Measurements from ENCODE around the gene HCRT.

GRCh38 chr17:42189651-42189965 is 4.4 kb upstream of the HCRT start:
- no peak for TF ChIP-seq CTCF (IDR thresholded peaks at IDR 0.05)
- no peak for TF ChIP-seq POLR2A (IDR thresholded peaks at IDR 0.05)

Measured in uterus (tissue), 2 donors.